Neuronal stem cell (in vitro differentiated cells): ENCODE results near the gene RIN2.

ENCODE experiments used
- DNase-seq: peaks from one replicate; pipeline ENCODE4 v3.0.0-alpha.2; 2013; ENCODE audit warnings: low spot score
- H2AFZ ChIP-seq: one replicate; pipeline ENCODE4 v1.6.1; 2013; ENCODE audit warnings: mild to moderate bottlenecking, low read length, inconsistent platforms
- H2AK5ac ChIP-seq: 2 replicates; pipeline ENCODE4 v1.6.1; 2013; ENCODE audit warnings: low read depth, mild to moderate bottlenecking, inconsistent platforms, low read length, moderate library complexity, mixed read lengths
- H2BK120ac ChIP-seq: 2 replicates; pipeline ENCODE4 v1.6.1; 2013; ENCODE audit warnings: low read depth, mild to moderate bottlenecking, inconsistent platforms, low read length, moderate library complexity, mixed read lengths
- H2BK12ac ChIP-seq: one replicate; pipeline ENCODE4 v1.6.1; 2013; ENCODE audit warnings: low read length, inconsistent platforms
- H2BK15ac ChIP-seq: 2 replicates; pipeline ENCODE4 v1.6.1; 2013; ENCODE audit warnings: mild to moderate bottlenecking, low read length, inconsistent platforms, mixed read lengths
- H2BK5ac ChIP-seq: one replicate; pipeline ENCODE4 v1.6.1; 2013; ENCODE audit warnings: inconsistent platforms, mild to moderate bottlenecking, low read length, moderate library complexity
- H3K14ac ChIP-seq: one replicate; pipeline ENCODE4 v1.6.1; 2013; ENCODE audit warnings: low read length, inconsistent platforms
- H3K18ac ChIP-seq: 2 replicates; pipeline ENCODE4 v1.6.1; 2013; ENCODE audit warnings: low read length, inconsistent platforms
- H3K23ac ChIP-seq: 2 replicates; pipeline ENCODE4 v1.6.1; 2013; ENCODE audit warnings: low read depth, mild to moderate bottlenecking, mixed read lengths, low read length, inconsistent platforms; ENCODE audit not compliant: poor library complexity
- H3K27ac ChIP-seq: replicated peaks from 3 replicates; pipeline ENCODE4 v1.5.1; 2013; ENCODE audit warnings: low read length, inconsistent platforms
- H3K27me3 ChIP-seq, 3 experiments: 2 replicates each; pipeline ENCODE4 v1.6.1; 2013; ENCODE audit warnings: low read length in 3 of 3, mild to moderate bottlenecking in 2 of 3, inconsistent platforms in 1 of 3, low read depth in 1 of 3, mixed read lengths in 1 of 3, moderate library complexity in 1 of 3; ENCODE audit not compliant: control insufficient read depth in 3 of 3, insufficient read depth in 3 of 3
- H3K36me3 ChIP-seq, 2 donors: replicated peaks in 1 of 2; 2 replicates each; pipeline ENCODE4 v1.6.1; 2013; ENCODE audit warnings: low read length in 2 of 2; ENCODE audit not compliant: control insufficient read depth in 2 of 2, insufficient read depth in 2 of 2
- H3K4ac ChIP-seq: 2 replicates; pipeline ENCODE4 v1.6.1; 2013; ENCODE audit warnings: inconsistent platforms, mild to moderate bottlenecking, low read length, moderate library complexity
- H3K4me1 ChIP-seq, 2 donors: 1 replicate in 1 of 2; 2 replicates in 1 of 2; pipeline ENCODE4 v1.6.1; 2013; ENCODE audit warnings: low read length in 2 of 2, low read depth in 1 of 2; ENCODE audit not compliant: control insufficient read depth in 2 of 2, insufficient read depth in 1 of 2
- H3K4me2 ChIP-seq: one replicate; pipeline ENCODE4 v1.6.1; 2013; ENCODE audit warnings: mild to moderate bottlenecking, low read length, inconsistent platforms; ENCODE audit not compliant: insufficient read depth, poor library complexity, severe bottlenecking
- H3K4me3 ChIP-seq, 2 donors: 2 replicates each; pipeline ENCODE4 v1.5.1; 2013; ENCODE audit warnings: low read length in 2 of 2, mild to moderate bottlenecking in 2 of 2, inconsistent platforms in 1 of 2, moderate library complexity in 1 of 2
- H3K79me1 ChIP-seq: one replicate; pipeline ENCODE4 v1.6.1; 2013; ENCODE audit warnings: low read depth, mild to moderate bottlenecking, inconsistent platforms, low read length, moderate library complexity
- H3K9ac ChIP-seq: one replicate; pipeline ENCODE4 v1.6.1; 2013; ENCODE audit warnings: mild to moderate bottlenecking, low read depth, low read length, inconsistent platforms; ENCODE audit not compliant: poor library complexity
- H3K9me3 ChIP-seq, 2 donors: replicated peaks in 1 of 2; 2 replicates each; pipeline versions ENCODE3 to v1.6.1; 2013; ENCODE audit warnings: low read length in 2 of 2, mild to moderate bottlenecking in 2 of 2, inconsistent platforms in 1 of 2, low read depth in 1 of 2, mixed read lengths in 1 of 2, moderate library complexity in 1 of 2; ENCODE audit not compliant: control insufficient read depth in 2 of 2, insufficient read depth in 1 of 2
- H4K8ac ChIP-seq: one replicate; pipeline ENCODE4 v1.6.1; 2013; ENCODE audit warnings: low read depth, mild to moderate bottlenecking, inconsistent platforms, low read length, moderate library complexity
- H4K91ac ChIP-seq: one replicate; pipeline ENCODE4 v1.6.1; 2013; ENCODE audit warnings: low read length, low read depth, mild to moderate bottlenecking, inconsistent platforms; ENCODE audit not compliant: poor library complexity
- WGBS, 2 donors: extraction: QIAGEN DNeasy Blood & Tissue Kit; methylation state at CpG; one replicate each; pipeline ENCODE4 v1.1.7; 2013; ENCODE audit warnings: missing lambda C conversion rate in 2 of 2, mixed read lengths in 1 of 2; ENCODE audit not compliant: insufficient read length in 2 of 2, insufficient replicate concordance in 1 of 2; ENCODE audit errors: extremely low coverage in 2 of 2; 5-methylcytosine and 5-hydroxymethylcytosine counted together

RIN2 gene

GRCh38 chr20:19767070-19767469, 9.0 kb downstream of the RIN2 start:
- no CpG with 5 or more reads among the region's 4 CpGs for WGBS, 2 donors

DNA sequence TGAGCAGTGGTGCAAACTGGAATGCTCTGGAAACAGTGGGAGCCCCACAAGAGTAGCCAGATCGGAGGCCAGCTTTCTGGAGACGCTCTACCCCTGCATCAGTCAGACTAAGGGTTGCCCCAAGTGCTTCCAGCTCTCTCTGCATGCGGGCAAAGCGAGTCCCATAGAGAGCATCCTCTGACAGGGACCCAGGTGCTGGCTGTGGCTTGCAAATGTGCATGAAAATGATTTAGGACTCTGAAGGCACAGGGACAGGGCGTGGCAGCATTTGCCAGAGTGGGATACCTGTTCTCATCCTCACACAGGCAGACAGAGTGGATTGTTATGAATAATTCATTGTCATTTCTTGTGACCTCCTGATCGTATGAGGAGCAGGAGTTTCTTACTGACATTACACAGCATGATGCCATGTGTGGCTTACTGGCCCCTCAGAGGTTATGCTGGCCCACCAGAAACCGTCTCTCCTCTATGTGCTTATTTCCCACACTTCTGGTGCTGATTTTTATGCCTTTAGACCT, 10.3 kb downstream of the RIN2 start:
- H3K4me1 ChIP-seq = peaks cover 10 to 11% of the 10 kb centered on the region in 2 donors
- H3K18ac ChIP-seq = no peak overlapping the region
- H4K8ac ChIP-seq = no peak overlapping the region
- no peak overlapping the region for H3K4me3 ChIP-seq
- peaks cover 1% of the 10 kb centered on the region for H3K79me1 ChIP-seq
- H4K91ac ChIP-seq = no peak overlapping the region
- no peak overlapping the region for H2BK5ac ChIP-seq
- peaks cover 0 to 3% of the 10 kb centered on the region in 2 donors for H3K36me3 ChIP-seq
- no peak overlapping the region for H3K9ac ChIP-seq
- H2BK15ac ChIP-seq = no peak overlapping the region
- H2BK120ac ChIP-seq = no peak overlapping the region
- no peak overlapping the region for H2BK12ac ChIP-seq
- no peak overlapping the region for H3K23ac ChIP-seq
- H2AFZ ChIP-seq = no peak overlapping the region
- no peaks in the 10 kb centered on the region for H3K27me3 ChIP-seq
- H3K27ac ChIP-seq = no peak overlapping the region
- no peaks in the 10 kb centered on the region for H3K9me3 ChIP-seq
- no peak overlapping the region for H2AK5ac ChIP-seq
- H3K14ac ChIP-seq = no peak overlapping the region
- no peak overlapping the region for H3K4ac ChIP-seq
- no peak for DNase-seq
- no CpG with 5 or more reads among the region's 7 CpGs for WGBS, 2 donors
- H3K4me2 ChIP-seq = no peak overlapping the region

More at GRCh38 chr20:19767070-19767469, 9.0 kb downstream of the RIN2 start:
- no peak overlapping the region for H2BK120ac ChIP-seq
- no peak overlapping the region for H3K14ac ChIP-seq
- peaks cover 1% of the 10 kb centered on the region for H3K79me1 ChIP-seq
- no peak overlapping the region for H3K4me2 ChIP-seq
- H3K36me3 ChIP-seq = no peaks in the 10 kb centered on the region
- no peak for DNase-seq
- H3K4ac ChIP-seq = no peak overlapping the region
- H3K4me3 ChIP-seq = no peak overlapping the region
- H2BK12ac ChIP-seq = no peak overlapping the region
- no peak overlapping the region for H4K91ac ChIP-seq
- H2BK5ac ChIP-seq = no peak overlapping the region
- no peak overlapping the region for H2BK15ac ChIP-seq
- H3K9me3 ChIP-seq = no peaks in the 10 kb centered on the region
- no peak overlapping the region for H3K9ac ChIP-seq
- no peaks in the 10 kb centered on the region for H3K27me3 ChIP-seq
- H2AK5ac ChIP-seq = no peak overlapping the region
- no peak overlapping the region for H2AFZ ChIP-seq
- no peak overlapping the region for H3K23ac ChIP-seq
- no peak overlapping the region for H4K8ac ChIP-seq
- peaks cover 10 to 11% of the 10 kb centered on the region in 2 donors for H3K4me1 ChIP-seq
- H3K18ac ChIP-seq = no peak overlapping the region
- H3K27ac ChIP-seq = no peak overlapping the region

DNA sequence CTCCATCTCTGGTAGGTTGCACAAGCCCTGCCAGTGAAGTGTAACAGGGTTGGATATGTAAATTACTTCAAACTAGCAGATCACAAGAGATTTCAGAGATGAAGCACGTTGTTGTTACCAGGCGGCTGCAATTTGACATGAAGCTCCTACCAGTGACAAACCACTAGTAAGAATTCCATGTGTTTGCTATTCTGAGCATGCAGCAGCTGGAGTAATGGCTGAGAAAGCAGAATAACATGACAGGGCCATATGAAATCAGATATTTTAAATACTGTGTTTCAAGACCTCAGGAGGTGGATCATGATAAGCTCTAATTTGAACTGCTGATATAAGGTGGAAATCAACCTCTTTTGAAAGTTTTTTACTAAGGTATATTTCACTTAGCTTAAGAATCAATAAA, 11.4 kb downstream of the RIN2 start:
- no peak overlapping the region for H3K4me2 ChIP-seq
- H3K4ac ChIP-seq = no peak overlapping the region
- H3K4me3 ChIP-seq = no peak overlapping the region
- WGBS, 2 donors = no CpG with 5 or more reads among the region's 2 CpGs
- H2BK15ac ChIP-seq = no peak overlapping the region
- H2BK12ac ChIP-seq = no peak overlapping the region
- H3K14ac ChIP-seq = no peak overlapping the region
- no peak overlapping the region for H2BK120ac ChIP-seq
- H3K27ac ChIP-seq = no peak overlapping the region
- H3K9me3 ChIP-seq = no peaks in the 10 kb centered on the region
- H3K4me1 ChIP-seq = peaks cover 14 to 17% of the 10 kb centered on the region in 2 donors
- no peak overlapping the region for H3K23ac ChIP-seq
- no peak overlapping the region for H3K18ac ChIP-seq
- no peaks in the 10 kb centered on the region for H3K79me1 ChIP-seq
- no peak overlapping the region for H4K91ac ChIP-seq
- DNase-seq = no peak
- no peak overlapping the region for H2AK5ac ChIP-seq
- H3K27me3 ChIP-seq = no peaks in the 10 kb centered on the region
- no peak overlapping the region for H4K8ac ChIP-seq
- H3K36me3 ChIP-seq = peaks cover 0 to 3% of the 10 kb centered on the region in 2 donors
- H3K9ac ChIP-seq = no peak overlapping the region
- no peak overlapping the region for H2AFZ ChIP-seq
- no peak overlapping the region for H2BK5ac ChIP-seq

GRCh38 chr20:19770375-19770774, 12.3 kb downstream of the RIN2 start:
- Histone ChIP-seq H2BK5ac (no peak overlapping the region), H2BK120ac (no peak overlapping the region), H3K4me3 (no peak overlapping the region), H3K9me3 (no peaks in the 10 kb centered on the region), H2AK5ac (no peak overlapping the region), H2AFZ (no peak overlapping the region), H3K27ac (no peak overlapping the region), H3K4ac (no peak overlapping the region), H3K36me3 (peaks cover 0 to 3% of the 10 kb centered on the region in 2 donors), H3K23ac (no peak overlapping the region), H3K79me1 (no peaks in the 10 kb centered on the region), H3K4me1 (peaks cover 18 to 22% of the 10 kb centered on the region in 2 donors), H3K9ac (no peak overlapping the region), H2BK15ac (no peak overlapping the region), H3K4me2 (no peak overlapping the region), H4K8ac (no peak overlapping the region), H3K18ac (no peak overlapping the region), H2BK12ac (no peak overlapping the region), H4K91ac (no peak overlapping the region), H3K27me3 (no peaks in the 10 kb centered on the region), H3K14ac (no peak overlapping the region)
- no peak for DNase-seq
- WGBS, 2 donors = no CpG with 5 or more reads among the region's 6 CpGs
